PFSK-1 (cell line): ENCODE results near the gene NIPAL1.

ENCODE experiments used
- FOXP2 ChIP-seq: optimal IDR thresholded peaks from 2 replicates; pipeline ENCODE3; 2011; ENCODE audit warnings: borderline replicate concordance, control low read depth, inconsistent platforms; ENCODE audit not compliant: insufficient read depth; ENCODE audit errors: extremely low read length, extremely low read depth
- POLR2AphosphoS5 ChIP-seq: IDR thresholded peaks from 2 replicates; pipeline ENCODE4 v1.6.1; 2012; ENCODE audit warnings: low read depth, mild to moderate bottlenecking, control low read depth, low read length, moderate library complexity
- REST ChIP-seq, 2 experiments: IDR thresholded peaks; 2 replicates each; pipeline versions ENCODE4 v1.6.1 to v1.8.0; 2011 to 2012; ENCODE audit warnings: low read depth in 2 of 2, low read length in 2 of 2, control low read depth in 1 of 2, inconsistent platforms in 1 of 2, mild to moderate bottlenecking in 1 of 2, moderate library complexity in 1 of 2; ENCODE audit not compliant: insufficient read depth in 1 of 2
- TAF1 ChIP-seq: IDR thresholded peaks from 2 replicates; pipeline ENCODE4 v1.6.1; 2012; ENCODE audit warnings: low read length, control low read depth, borderline replicate concordance; ENCODE audit not compliant: insufficient read depth

GRCh38 chr4:48028696-48029095, 12.1 kb downstream of the NIPAL1 start:
- no peak for TF ChIP-seq REST (IDR thresholded peaks at IDR 0.05; ENCODE audit: insufficient read depth in 1 of 2, low read depth in 2 of 2, low read length in 2 of 2)
- TF ChIP-seq POLR2AphosphoS5: no peak
- TF ChIP-seq TAF1: no peak
- no peak for TF ChIP-seq FOXP2
